C4-2B (cell line): ENCODE data around the gene WDR4.
"Not testable (repeated sequence)": the region's sequence is repeated elsewhere in the genome, so short reads cannot be mapped to it uniquely, and the experiment has no call there.

Experiments used
- ZFX ChIP-seq: fragments of 450-650 bp; IDR thresholded peaks from 2 replicates; pipeline ENCODE4 v1.6.1; 2017
- TF ChIP-seq, protein P1 (sequence below): fragments of 450-650 bp; conservative IDR thresholded peaks from 2 replicates; pipeline ENCODE4 v1.5.1; 2017; ENCODE audit warnings: mild to moderate bottlenecking

DNA sequence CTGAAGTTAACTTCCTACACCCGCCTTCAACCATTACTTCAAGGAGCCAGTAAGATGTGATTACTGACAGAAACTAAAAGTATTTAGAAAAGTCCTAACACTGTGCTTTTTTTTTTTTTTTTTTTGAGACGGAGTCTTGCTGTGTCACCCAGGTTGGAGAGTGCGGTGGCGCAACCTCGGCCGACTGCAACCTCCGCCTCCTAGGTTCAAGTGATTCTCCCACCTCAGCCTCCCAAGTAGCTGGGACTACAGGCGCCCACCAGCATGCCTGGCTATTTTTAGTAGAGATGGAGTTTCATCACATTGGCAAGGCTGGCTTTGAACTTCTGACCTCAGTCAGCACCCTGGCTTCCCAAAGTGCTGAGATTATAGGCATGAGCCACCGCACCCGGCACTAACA is 3.5 kb downstream of the WDR4 start:
- TF ChIP-seq, protein P1, sequence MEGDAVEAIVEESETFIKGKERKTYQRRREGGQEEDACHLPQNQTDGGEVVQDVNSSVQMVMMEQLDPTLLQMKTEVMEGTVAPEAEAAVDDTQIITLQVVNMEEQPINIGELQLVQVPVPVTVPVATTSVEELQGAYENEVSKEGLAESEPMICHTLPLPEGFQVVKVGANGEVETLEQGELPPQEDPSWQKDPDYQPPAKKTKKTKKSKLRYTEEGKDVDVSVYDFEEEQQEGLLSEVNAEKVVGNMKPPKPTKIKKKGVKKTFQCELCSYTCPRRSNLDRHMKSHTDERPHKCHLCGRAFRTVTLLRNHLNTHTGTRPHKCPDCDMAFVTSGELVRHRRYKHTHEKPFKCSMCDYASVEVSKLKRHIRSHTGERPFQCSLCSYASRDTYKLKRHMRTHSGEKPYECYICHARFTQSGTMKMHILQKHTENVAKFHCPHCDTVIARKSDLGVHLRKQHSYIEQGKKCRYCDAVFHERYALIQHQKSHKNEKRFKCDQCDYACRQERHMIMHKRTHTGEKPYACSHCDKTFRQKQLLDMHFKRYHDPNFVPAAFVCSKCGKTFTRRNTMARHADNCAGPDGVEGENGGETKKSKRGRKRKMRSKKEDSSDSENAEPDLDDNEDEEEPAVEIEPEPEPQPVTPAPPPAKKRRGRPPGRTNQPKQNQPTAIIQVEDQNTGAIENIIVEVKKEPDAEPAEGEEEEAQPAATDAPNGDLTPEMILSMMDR, result not testable (repeated sequence)
- TF ChIP-seq ZFX, result not testable (repeated sequence)
